Neural crest cell (in vitro differentiated cells): ENCODE measurements around the gene WNT9A. TPM values are rescaled to one million over a fixed set of nuclear protein-coding genes. Genes with fewer than 3 reads are reported as not detected.

Experiments used
- DNase-seq: peaks from one replicate; pipeline ENCODE4 v3.0.0; 2021; ENCODE audit warnings: low read depth, mixed read lengths, low spot score
- H3K27ac Mint-ChIP-seq: one replicate; pipeline ENCODE4 v1.8.0; 2021; ENCODE audit warnings: mild to moderate bottlenecking, mixed read lengths; ENCODE audit not compliant: unreplicated experiment
- H3K27me3 Mint-ChIP-seq: 2 replicates; pipeline ENCODE4 v1.8.0; 2021; ENCODE audit warnings: low read depth, mild to moderate bottlenecking, mixed read lengths
- H3K36me3 Mint-ChIP-seq: 2 replicates; pipeline ENCODE4 v1.8.0; 2021; ENCODE audit warnings: low read depth, mild to moderate bottlenecking, mixed read lengths
- H3K4me1 Mint-ChIP-seq: 2 replicates; pipeline ENCODE4 v1.8.0; 2021; ENCODE audit warnings: mixed read lengths
- H3K4me3 Mint-ChIP-seq: one replicate; pipeline ENCODE4 v1.8.0; 2021; ENCODE audit warnings: mild to moderate bottlenecking, mixed read lengths
- H3K9me3 Mint-ChIP-seq: 2 replicates; pipeline ENCODE4 v1.8.0; 2021; ENCODE audit warnings: mixed read lengths
- CTCF ChIP-seq: fragments of 200-600 bp; sonication (generic); conservative IDR thresholded peaks from 2 replicates; pipeline ENCODE4 v1.5.0; 2021; ENCODE audit warnings: antibody characterized with exemption, mild to moderate bottlenecking
- total RNA-seq: library from RNA; stranded (reverse); gene quantifications from 2 replicates; pipeline ENCODE4 v1.2.1, GENCODE V29; 2021

WNT9A gene
- total RNA-seq, 1 donor from 2014 or later = 0.54 TPM

GRCh38 chr1:227887697-227888403 is 59.9 kb downstream of the WNT9A start:
- TF ChIP-seq CTCF = no peak
- DNase-seq = no peak
- H3K27me3 Mint-ChIP-seq = no peaks in the 10 kb centered on the region
- H3K36me3 Mint-ChIP-seq = no peaks in the 10 kb centered on the region
- peak overlapping the region; percentile 54 for H3K27ac Mint-ChIP-seq
- H3K9me3 Mint-ChIP-seq = no peaks in the 10 kb centered on the region
- H3K4me1 Mint-ChIP-seq = peaks cover 4% of the 10 kb centered on the region
- H3K4me3 Mint-ChIP-seq = peak overlapping the region; percentile 49

- Mint-ChIP-seq H3K36me3 (no peaks in the 10 kb centered on the region), H3K4me1 (peaks cover 4% of the 10 kb centered on the region), H3K4me3 (peak overlapping the region; percentile 51)
Measured at GRCh38 chr1:227886993-227887696, 60.6 kb downstream of the WNT9A start.

GRCh38 chr1:227886503-227886961 is 61.2 kb downstream of the WNT9A start:
- Mint-ChIP-seq H3K9me3 (no peaks in the 10 kb centered on the region), H3K27ac (no peak overlapping the region), H3K27me3 (peaks cover 10% of the 10 kb centered on the region), H3K36me3 (no peaks in the 10 kb centered on the region), H3K4me3 (peak overlapping the region; percentile 51), H3K4me1 (peaks cover 4% of the 10 kb centered on the region)
- DNase-seq = no peak
- TF ChIP-seq CTCF = no peak

More at GRCh38 chr1:227886993-227887696, 60.6 kb downstream of the WNT9A start:
- H3K27ac Mint-ChIP-seq = no peak overlapping the region
- peaks cover 4% of the 10 kb centered on the region for H3K27me3 Mint-ChIP-seq
- no peak for TF ChIP-seq CTCF
- no peak for DNase-seq
- no peaks in the 10 kb centered on the region for H3K9me3 Mint-ChIP-seq

- peak overlapping the region; percentile 64 for H3K27ac Mint-ChIP-seq
Measured at GRCh38 chr1:227885648-227886502, 61.9 kb downstream of the WNT9A start.

More at GRCh38 chr1:227885648-227886502, 61.9 kb downstream of the WNT9A start:
- DNase-seq = no peak
- Mint-ChIP-seq H3K4me1 (peaks cover 4% of the 10 kb centered on the region), H3K4me3 (no peak overlapping the region), H3K36me3 (no peaks in the 10 kb centered on the region), H3K9me3 (no peaks in the 10 kb centered on the region), H3K27me3 (peaks cover 12% of the 10 kb centered on the region)
- TF ChIP-seq CTCF = no peak
